K562 treated with DMSO at 1 percent for 4 hours (cell line): ENCODE data around the gene SNCG. TPM values are rescaled to one million over a fixed set of nuclear protein-coding genes. Genes with fewer than 3 reads are reported as not detected.

Experiments
- total RNA-seq: library from RNA; unstranded; fragments of 300-600 nt; gene quantifications from 2 replicates; pipeline ENCODE4 v1.2.3, GENCODE V29; 2022; ENCODE audit not compliant: insufficient read depth

Gene SNCG
- 69.4 and 83.0 TPM in 2 replicates for total RNA-seq

DNA sequence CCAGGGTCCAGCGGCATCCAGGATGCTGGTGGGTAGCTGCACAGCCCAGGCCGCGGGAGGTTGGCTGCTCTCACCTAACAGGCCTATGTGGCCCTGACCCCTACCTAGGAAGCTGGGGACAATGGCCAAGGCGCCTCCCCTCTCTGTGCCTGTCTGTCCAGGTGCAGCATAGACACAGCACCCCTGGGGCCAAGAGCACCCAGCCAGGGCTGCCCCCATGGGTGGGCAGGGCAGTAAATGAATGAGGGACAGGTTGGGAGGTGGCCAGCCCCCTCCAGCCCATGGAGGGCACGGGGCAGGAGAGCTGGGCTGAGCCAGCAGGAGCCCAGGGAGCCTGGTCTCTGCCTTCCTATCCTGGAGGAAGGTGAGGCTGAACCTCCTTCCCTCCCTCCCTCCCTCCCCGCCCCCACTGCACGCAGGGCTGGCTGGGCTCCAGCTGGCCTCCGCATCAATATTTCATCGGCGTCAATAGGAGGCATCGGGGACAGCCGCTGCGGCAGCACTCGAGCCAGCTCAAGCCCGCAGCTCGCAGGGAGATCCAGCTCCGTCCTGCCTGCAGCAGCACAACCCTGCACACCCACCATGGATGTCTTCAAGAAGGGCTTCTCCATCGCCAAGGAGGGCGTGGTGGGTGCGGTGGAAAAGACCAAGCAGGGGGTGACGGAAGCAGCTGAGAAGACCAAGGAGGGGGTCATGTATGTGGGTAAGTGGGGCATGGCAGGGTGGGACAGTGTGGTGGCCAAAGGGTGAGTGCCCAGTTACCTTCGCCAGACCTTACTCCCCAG lies at the start of gene SNCG:
TSS of gene SNCG (plus strand) at position 484 of the 785 bp plus-strand sequence. CDS start at position 583, 99 bp downstream.

DNA sequence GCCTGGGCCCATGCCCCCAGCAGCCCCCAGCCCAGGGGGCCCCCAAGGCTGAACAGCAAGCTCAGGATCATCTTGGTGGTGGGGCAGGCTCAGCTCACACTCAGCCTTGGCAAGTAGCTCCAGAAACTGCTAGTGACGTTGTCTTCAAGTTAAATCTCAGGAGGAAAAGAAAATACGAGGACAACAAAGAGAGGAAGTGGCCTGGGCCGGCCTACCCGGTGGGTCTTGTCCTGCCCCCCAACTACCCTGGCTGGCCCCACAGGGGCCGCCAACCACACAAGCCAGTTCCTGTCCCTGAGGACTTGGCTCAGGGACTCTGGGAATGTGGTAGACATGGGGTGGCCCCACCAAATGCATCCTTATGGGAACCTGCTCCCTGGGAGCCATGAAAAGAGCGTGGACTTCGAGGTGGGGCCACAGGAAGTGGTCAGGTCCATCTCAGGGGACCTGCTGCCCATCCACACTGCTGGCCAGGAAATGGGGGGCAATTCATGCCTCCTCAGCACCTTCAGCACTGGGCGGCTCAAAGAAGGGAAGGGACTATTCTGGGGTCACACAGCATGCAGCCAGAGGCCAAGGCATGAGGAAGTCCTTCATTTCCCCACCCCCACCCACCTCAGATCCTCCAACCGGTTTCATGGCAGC lies 806 bp upstream of the SNCG start, which contains the start of gene MMRN2:
TSS of gene MMRN2 (minus strand) at position 145 of the 645 bp plus-strand sequence. CDS start at position 71, 74 bp downstream.

GRCh38 chr10:86968271-86968993 lies 10.0 kb downstream of the SNCG start, which contains the start of gene ADIRF:
Gene ADIRF (plus strand): TSS chr10:86968482. CDS start chr10:86968545, 63 bp downstream.

Other genes with a start within 250 kb of the SNCG start
- gene BMPR1A, start 202.0 kb upstream of the SNCG start, total RNA-seq, result 5.7 and 7.5 TPM in 2 replicates
- 0.97 and 1.2 TPM in 2 replicates for gene MMRN2, start 984 bp upstream of the SNCG start, total RNA-seq
- gene ADIRF, start 9.9 kb downstream of the SNCG start, total RNA-seq, result not detected in 2 replicates
- gene FAM25A, start 61.7 kb downstream of the SNCG start, total RNA-seq, result not detected in 2 replicates
- gene GLUD1, start 136.2 kb downstream of the SNCG start, total RNA-seq, result 51.4 and 57.3 TPM in 2 replicates
- gene SHLD2, start 136.6 kb downstream of the SNCG start, total RNA-seq, result 13.0 and 16.5 TPM in 2 replicates